ENCODE data around the gene MPC1L. TPM values are rescaled to one million over a fixed set of nuclear protein-coding genes. Genes with fewer than 3 reads are reported as not detected.

Gene MPC1L
- total RNA-seq, 1 donor from 2014 or later: not detected

Other genes starting within 250 kb of the MPC1L start
- gene ATP6AP2, start 42.5 kb upstream of the MPC1L start, total RNA-seq: 48.5 TPM
- 6.3 TPM for gene CXorf38, start 24.1 kb downstream of the MPC1L start, total RNA-seq
- 35.5 TPM for gene MED14, start 112.1 kb downstream of the MPC1L start, total RNA-seq

All from skeletal muscle tissue (tissue), 1 donor.